OCI-LY1 (cell line): Measurements from ENCODE around the gene PLPPR4.
"Not testable (repeated sequence)": the region's sequence is repeated elsewhere in the genome, so short reads cannot be mapped to it uniquely, and the experiment has no call there.

Experiments used
- H2AFZ ChIP-seq: fragments of 200-600 bp; sonication (generic), shearing (Covaris generic); 2 replicates; pipeline ENCODE4 v1.6.0; 2014; ENCODE audit warnings: antibody characterized with exemption, mild to moderate bottlenecking, low read length
- H3F3A ChIP-seq: fragments of 200-600 bp; sonication (generic), shearing (Covaris generic); 2 replicates; pipeline ENCODE4 v1.6.0; 2014; ENCODE audit warnings: mild to moderate bottlenecking, antibody characterized with exemption, low read length, moderate library complexity; ENCODE audit not compliant: insufficient read depth
- H3K27ac ChIP-seq: fragments of 200-600 bp; sonication (generic); 2 replicates; pipeline ENCODE4 v1.5.1; 2014; ENCODE audit warnings: low read length, mixed run types, mild to moderate bottlenecking, low read depth; ENCODE audit not compliant: poor library complexity, severe bottlenecking
- H3K27me3 ChIP-seq: fragments of 200-600 bp; sonication (generic); 2 replicates; pipeline ENCODE4 v1.6.0; 2014; ENCODE audit warnings: antibody characterized with exemption, mild to moderate bottlenecking, low read length, moderate library complexity; ENCODE audit not compliant: insufficient read depth
- H3K36me3 ChIP-seq: fragments of 200-600 bp; sonication (generic); 2 replicates; pipeline ENCODE4 v1.6.1; 2014; ENCODE audit warnings: mild to moderate bottlenecking, antibody characterized with exemption, low read length, moderate library complexity, mixed read lengths; ENCODE audit not compliant: insufficient read depth
- H3K4me1 ChIP-seq: fragments of 200-600 bp; sonication (generic); 2 replicates; pipeline ENCODE4 v1.5.1; 2014; ENCODE audit warnings: mild to moderate bottlenecking, low read length, moderate library complexity; ENCODE audit not compliant: insufficient read depth, severe bottlenecking
- H3K4me2 ChIP-seq: fragments of 200-600 bp; sonication (generic), shearing (Covaris generic); 2 replicates; pipeline ENCODE4 v1.6.1; 2014; ENCODE audit warnings: low read length
- H3K4me3 ChIP-seq: fragments of 200-600 bp; sonication (generic); 2 replicates; pipeline ENCODE4 v1.5.1; 2014; ENCODE audit warnings: low read length, low read depth, mild to moderate bottlenecking, mixed read lengths; ENCODE audit not compliant: poor library complexity, severe bottlenecking
- H3K79me2 ChIP-seq: fragments of 200-600 bp; shearing (Covaris generic); 2 replicates; pipeline ENCODE4 v1.6.1; 2016; ENCODE audit warnings: mixed run types, low read length, mixed read lengths; ENCODE audit not compliant: insufficient read depth
- H3K9ac ChIP-seq: fragments of 200-600 bp; sonication (generic), shearing (Covaris generic); 2 replicates; pipeline ENCODE4 v1.6.1; 2014; ENCODE audit warnings: mild to moderate bottlenecking, low read length, mixed read lengths
- H3K9me2 ChIP-seq: fragments of 200-600 bp; sonication (generic), shearing (Covaris generic); 2 replicates; pipeline ENCODE4 v1.6.1; 2014; ENCODE audit warnings: low read depth, mild to moderate bottlenecking, low read length, mixed read lengths
- H3K9me3 ChIP-seq: fragments of 200-600 bp; shearing (Covaris generic); 2 replicates; pipeline ENCODE4 v1.6.1; 2014; ENCODE audit warnings: low read length, mixed read lengths
- H4K20me1 ChIP-seq: fragments of 200-600 bp; sonication (generic), shearing (Covaris generic); 2 replicates; pipeline ENCODE4 v1.6.0; 2016; ENCODE audit warnings: mild to moderate bottlenecking, low read length; ENCODE audit not compliant: insufficient read depth
- CTCF ChIP-seq: fragments of 200-600 bp; sonication (generic), shearing (Covaris generic); IDR thresholded peaks from 2 replicates; pipeline ENCODE4 v1.5.1; 2017; ENCODE audit warnings: mild to moderate bottlenecking, antibody characterized with exemption, low read length, moderate library complexity, mixed read lengths
- EZH2 ChIP-seq: fragments of 200-600 bp; sonication (generic), shearing (Covaris generic); IDR thresholded peaks from 2 replicates; pipeline ENCODE4 v1.8.0; 2017; ENCODE audit warnings: borderline replicate concordance, mixed run types, mild to moderate bottlenecking, antibody characterized with exemption, low read length, moderate library complexity, mixed read lengths

Gene PLPPR4

GRCh38 chr1:99250728-99251127 is 13.6 kb upstream of the PLPPR4 start:
- Histone ChIP-seq H3K4me2 (no peak overlapping the region), H3K9me3 (no peaks in the 10 kb centered on the region), H3K27ac (no peak overlapping the region), H3F3A (no peaks in the 10 kb centered on the region), H4K20me1 (no peaks in the 10 kb centered on the region), H3K4me1 (no peaks in the 10 kb centered on the region), H3K36me3 (no peaks in the 10 kb centered on the region), H2AFZ (no peak overlapping the region), H3K9ac (no peak overlapping the region), H3K4me3 (no peak overlapping the region), H3K27me3 (no peaks in the 10 kb centered on the region), H3K9me2 (no peaks in the 10 kb centered on the region), H3K79me2 (no peaks in the 10 kb centered on the region)
- TF ChIP-seq EZH2 (no peak), CTCF (no peak)

- no peaks in the 10 kb centered on the region for H3K9me3 ChIP-seq
- no peaks in the 10 kb centered on the region for H4K20me1 ChIP-seq
- H3K79me2 ChIP-seq, result no peaks in the 10 kb centered on the region
- H3K9me2 ChIP-seq, result no peaks in the 10 kb centered on the region
- H2AFZ ChIP-seq, result no peak overlapping the region
- no peak overlapping the region for H3K4me2 ChIP-seq
- H3F3A ChIP-seq, result no peaks in the 10 kb centered on the region
- H3K27ac ChIP-seq, result no peak overlapping the region
- H3K4me1 ChIP-seq, result no peaks in the 10 kb centered on the region
- H3K36me3 ChIP-seq, result no peaks in the 10 kb centered on the region
- no peak for TF ChIP-seq CTCF
- no peak for TF ChIP-seq EZH2
- no peak overlapping the region for H3K9ac ChIP-seq
- H3K27me3 ChIP-seq, result no peaks in the 10 kb centered on the region
- H3K4me3 ChIP-seq, result no peak overlapping the region
Measured at GRCh38 chr1:99251308-99251707, 13.0 kb upstream of the PLPPR4 start.

GRCh38 chr1:99252630-99253029 is 11.7 kb upstream of the PLPPR4 start:
- H3K36me3 ChIP-seq, result no peaks in the 10 kb centered on the region
- no peak overlapping the region for H3K4me2 ChIP-seq
- H3K9me2 ChIP-seq, result no peaks in the 10 kb centered on the region
- no peak overlapping the region for H2AFZ ChIP-seq
- no peaks in the 10 kb centered on the region for H3K27me3 ChIP-seq
- H3K4me3 ChIP-seq, result no peak overlapping the region
- H3K4me1 ChIP-seq, result no peaks in the 10 kb centered on the region
- no peaks in the 10 kb centered on the region for H3F3A ChIP-seq
- TF ChIP-seq EZH2 (no peak), CTCF (no peak)
- H3K79me2 ChIP-seq, result no peaks in the 10 kb centered on the region
- H3K27ac ChIP-seq, result no peak overlapping the region
- H4K20me1 ChIP-seq, result no peaks in the 10 kb centered on the region
- no peaks in the 10 kb centered on the region for H3K9me3 ChIP-seq
- H3K9ac ChIP-seq, result no peak overlapping the region

- not testable (repeated sequence) for H3K27ac ChIP-seq, H3F3A ChIP-seq, H3K36me3 ChIP-seq, H3K4me3 ChIP-seq, H3K79me2 ChIP-seq, H3K9me3 ChIP-seq, H3K4me1 ChIP-seq, H2AFZ ChIP-seq, H3K4me2 ChIP-seq, H3K27me3 ChIP-seq, H4K20me1 ChIP-seq, H3K9ac ChIP-seq, H3K9me2 ChIP-seq
Measured at GRCh38 chr1:99260402-99260801, 3.9 kb upstream of the PLPPR4 start.
